ENCODE data around the gene TMEM8B. TPM values are rescaled to one million over a fixed set of nuclear protein-coding genes. Genes with fewer than 3 reads are reported as not detected.

The TMEM8B gene
- total RNA-seq, 1 experiment from 2014 or later, result 2.4 TPM

- peak within 1 kb of the TSS; percentile 81 for H3K27ac ChIP-seq (ENCODE audit: low read length)
- H3K4me3 ChIP-seq (ENCODE audit: low read length), result peak within 1 kb of the TSS; percentile 86
- peaks cover 16% of the 10 kb centered on the region for H3K4me1 ChIP-seq (ENCODE audit: insufficient read depth, low read length)
- H3K79me2 ChIP-seq (ENCODE audit: low read length), result peaks cover 9% of the 10 kb centered on the region
- peak within 1 kb of the TSS; percentile 81 for H2AFZ ChIP-seq (ENCODE audit: low read length)
- TF ChIP-seq EZH2phosphoT487 (IDR thresholded peaks at IDR 0.05; ENCODE audit: borderline replicate concordance, low read length) (no peak), EZH2 (IDR thresholded peaks at IDR 0.05; ENCODE audit: low read length, unreplicated experiment) (no peak), CTCF (conservative IDR thresholded peaks at IDR 0.05; ENCODE audit: low read depth, low read length) (no peak)
- peak within 1 kb of the TSS; percentile 96 for H3K9ac ChIP-seq (ENCODE audit: low read length)
- ChIA-PET POLR2A (ENCODE audit: unreplicated experiment) (no interaction called here), CTCF (interaction anchor here (0.9 to 1.2 kb wide), 2 partner anchors 11 to 25 kb away, joined by 6 read pairs; no protein-coding TSS in a partner anchor)
- no peaks in the 10 kb centered on the region for H3F3A ChIP-seq (ENCODE audit: low read length, unreplicated experiment)
- no TSS peak for BruUV-seq (replicated peaks)
- H4K20me1 ChIP-seq (ENCODE audit: low read length), result no peaks in the 10 kb centered on the region
- no peaks in the 10 kb centered on the region for H3K36me3 ChIP-seq (ENCODE audit: low read depth, low read length)
- no peaks in the 10 kb centered on the region for H3K27me3 ChIP-seq (ENCODE audit: low read length)
- peak; percentile 89 for ATAC-seq
- H3K9me3 ChIP-seq (ENCODE audit: low read length), result no peaks in the 10 kb centered on the region
- peak; percentile 94 for DNase-seq
- H3K9me2 ChIP-seq (replicated peaks; ENCODE audit: low read length), result no peaks in the 10 kb centered on the region
- intact Hi-C loops (cut with micrococcal nuclease), result loop anchor here (1.0 kb wide), 2 partner anchors 20 to 25 kb away; no protein-coding TSS in a partner anchor
- H3K4me2 ChIP-seq (ENCODE audit: low read length), result peak within 1 kb of the TSS; percentile 99
These were observed 14.0 kb upstream of the TMEM8B start, which contains the start of gene HINT2 for GRCh38 chr9:35814841-35815543. TSS of gene HINT2 (minus strand) at chr9:35815042. CDS start at chr9:35814979, 63 bp downstream.

DNA sequence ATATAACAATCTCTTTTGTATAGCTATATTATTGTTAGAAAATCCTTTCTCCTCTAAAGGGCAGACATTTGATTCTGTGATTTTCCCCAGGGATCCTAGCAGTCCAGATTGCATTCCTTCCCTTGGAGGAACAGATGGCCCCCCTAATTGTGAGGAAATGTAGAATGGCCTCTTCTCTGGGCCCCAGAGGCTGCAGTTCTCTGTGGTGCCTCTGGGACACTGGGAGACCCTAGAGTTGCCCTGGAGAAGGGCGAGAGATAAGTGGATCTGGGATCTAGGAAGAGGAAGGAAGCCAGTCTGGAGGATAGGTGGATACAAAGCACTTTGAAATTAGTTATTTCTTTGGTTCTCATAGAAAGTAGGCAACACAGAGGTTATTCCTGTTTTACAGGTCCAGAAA, 12.3 kb upstream of the TMEM8B start:
- peak; percentile 6 for DNase-seq
- ChIA-PET POLR2A (ENCODE audit: unreplicated experiment) (no interaction called here), CTCF (no interaction called here)

More for the DNA sequence above, 12.3 kb upstream of the TMEM8B start:
- Histone ChIP-seq H3K27ac (ENCODE audit: low read length) (no peak overlapping the region), H3K4me3 (ENCODE audit: low read length) (no peak overlapping the region), H3F3A (ENCODE audit: low read length, unreplicated experiment) (peaks cover 4% of the 10 kb centered on the region), H3K27me3 (ENCODE audit: low read length) (no peaks in the 10 kb centered on the region), H3K9me3 (ENCODE audit: low read length) (no peaks in the 10 kb centered on the region), H3K79me2 (ENCODE audit: low read length) (peaks cover 9% of the 10 kb centered on the region), H3K9ac (ENCODE audit: low read length) (no peak overlapping the region), H3K4me1 (ENCODE audit: insufficient read depth, low read length) (peaks cover 18% of the 10 kb centered on the region), H4K20me1 (ENCODE audit: low read length) (no peaks in the 10 kb centered on the region), H3K36me3 (ENCODE audit: low read depth, low read length) (no peaks in the 10 kb centered on the region), H3K9me2 (replicated peaks; ENCODE audit: low read length) (no peaks in the 10 kb centered on the region), H2AFZ (ENCODE audit: low read length) (no peak overlapping the region), H3K4me2 (ENCODE audit: low read length) (no peak overlapping the region)
- BruUV-seq (replicated peaks), result TSS peak; percentile 9
- intact Hi-C loops (cut with micrococcal nuclease), result no loop called here
- no peak for ATAC-seq
- TF ChIP-seq CTCF (conservative IDR thresholded peaks at IDR 0.05; ENCODE audit: low read depth, low read length), result no peak
- TF ChIP-seq EZH2phosphoT487 (IDR thresholded peaks at IDR 0.05; ENCODE audit: borderline replicate concordance, low read length), result no peak

Measured in PC-3 (cell line).